Measurements from ENCODE around the gene RHOV.

Gene RHOV

DNA sequence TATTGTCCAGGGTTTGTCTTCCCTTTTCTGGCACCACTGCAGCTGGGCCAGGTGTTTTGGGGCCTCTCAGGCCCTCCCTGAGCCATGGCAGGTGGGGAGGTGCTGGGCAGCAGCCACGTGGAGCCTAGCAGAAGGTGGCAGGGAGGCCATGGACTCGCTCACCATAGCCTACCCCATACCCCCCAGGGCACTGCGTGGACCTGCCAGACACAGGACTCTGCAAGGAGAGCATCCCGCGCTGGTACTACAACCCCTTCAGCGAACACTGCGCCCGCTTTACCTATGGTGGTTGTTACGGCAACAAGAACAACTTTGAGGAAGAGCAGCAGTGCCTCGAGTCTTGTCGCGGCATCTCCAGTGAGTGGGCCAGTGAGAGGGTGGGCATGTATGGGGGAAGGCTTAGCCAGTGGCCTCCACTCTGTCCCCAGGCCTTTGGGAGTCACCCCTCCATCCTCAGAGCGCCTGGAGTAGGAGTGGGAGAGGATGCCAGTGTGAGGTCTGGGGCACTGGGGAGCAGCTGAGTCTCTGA lies 18.3 kb downstream of the RHOV start:
- no peak for DNase-seq
- TF ChIP-seq GATA1 (IDR thresholded peaks at IDR 0.05; ENCODE audit: low read depth, low read length) = no peak
- no peak for TF ChIP-seq POLR2A (IDR thresholded peaks at IDR 0.05; ENCODE audit: low read length)

DNA sequence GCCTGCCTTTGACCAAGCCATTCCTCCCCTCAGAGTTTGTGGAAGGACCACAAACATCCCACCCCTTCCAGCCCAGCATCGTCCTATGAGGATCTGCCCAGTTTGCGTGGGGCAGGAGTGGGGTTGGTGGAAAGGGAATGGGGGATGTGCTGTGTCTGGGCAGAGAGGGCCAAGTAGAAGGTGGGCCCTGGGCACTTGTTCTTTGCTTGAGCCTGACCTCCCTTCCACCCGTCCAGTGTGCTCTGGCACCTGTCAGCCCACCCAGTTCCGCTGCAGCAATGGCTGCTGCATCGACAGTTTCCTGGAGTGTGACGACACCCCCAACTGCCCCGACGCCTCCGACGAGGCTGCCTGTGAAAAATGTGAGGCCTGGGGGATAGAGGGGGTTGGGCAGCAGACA lies 19.9 kb downstream of the RHOV start:
- TF ChIP-seq GATA1 (IDR thresholded peaks at IDR 0.05; ENCODE audit: low read depth, low read length) (no peak), POLR2A (IDR thresholded peaks at IDR 0.05; ENCODE audit: low read length) (no peak)
- DNase-seq = no peak

DNA sequence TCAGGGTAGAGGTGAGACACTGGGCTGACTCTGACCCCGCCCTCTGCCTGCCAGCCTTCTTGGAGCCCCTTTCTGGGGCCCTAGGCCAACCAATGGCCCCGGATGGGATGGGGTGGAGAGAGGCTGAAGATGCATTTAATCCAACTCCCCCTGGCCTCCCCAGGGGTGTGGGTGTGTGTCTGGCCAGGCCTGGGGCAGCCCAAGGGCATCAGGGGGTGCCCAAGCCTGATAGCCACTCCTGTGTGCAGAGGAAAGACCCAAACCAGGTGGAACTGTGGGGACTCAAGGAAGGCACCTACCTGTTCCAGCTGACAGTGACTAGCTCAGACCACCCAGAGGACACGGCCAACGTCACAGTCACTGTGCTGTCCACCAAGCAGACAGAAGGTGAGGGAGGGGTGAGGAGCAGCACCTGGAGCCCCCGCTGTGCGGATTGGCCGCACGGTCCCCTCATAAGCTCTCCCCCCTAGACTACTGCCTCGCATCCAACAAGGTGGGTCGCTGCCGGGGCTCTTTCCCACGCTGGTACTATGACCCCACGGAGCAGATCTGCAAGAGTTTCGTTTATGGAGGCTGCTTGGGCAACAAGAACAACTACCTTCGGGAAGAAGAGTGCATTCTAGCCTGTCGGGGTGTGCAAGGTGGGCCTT lies 20.7 kb downstream of the RHOV start:
- TF ChIP-seq POLR2A (IDR thresholded peaks at IDR 0.05; ENCODE audit: low read length) = no peak
- no peak for TF ChIP-seq GATA1 (IDR thresholded peaks at IDR 0.05; ENCODE audit: low read depth, low read length)
- no peak for DNase-seq

DNA sequence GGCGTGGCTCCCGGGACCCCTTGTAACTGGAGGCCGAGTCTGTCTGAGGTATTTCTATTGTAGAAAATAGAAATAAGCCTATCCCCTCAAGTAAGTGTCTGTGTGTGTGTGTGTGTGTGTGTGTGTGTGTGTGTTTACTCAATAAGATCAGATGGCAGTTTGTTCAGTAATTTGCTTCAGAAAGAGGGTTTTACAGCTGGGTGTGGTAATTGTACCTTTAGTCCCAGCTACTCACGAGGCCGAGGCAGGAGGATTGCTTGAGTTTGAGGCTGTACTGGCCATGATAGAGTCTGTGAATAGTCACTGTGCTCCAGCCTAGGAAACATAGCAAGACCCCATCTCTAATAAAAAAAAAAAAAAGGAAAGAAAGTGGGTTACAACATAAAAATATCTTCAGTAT lies 21.5 kb downstream of the RHOV start:
- no peak for TF ChIP-seq POLR2A (IDR thresholded peaks at IDR 0.05; ENCODE audit: low read length)
- no peak for DNase-seq

DNA sequence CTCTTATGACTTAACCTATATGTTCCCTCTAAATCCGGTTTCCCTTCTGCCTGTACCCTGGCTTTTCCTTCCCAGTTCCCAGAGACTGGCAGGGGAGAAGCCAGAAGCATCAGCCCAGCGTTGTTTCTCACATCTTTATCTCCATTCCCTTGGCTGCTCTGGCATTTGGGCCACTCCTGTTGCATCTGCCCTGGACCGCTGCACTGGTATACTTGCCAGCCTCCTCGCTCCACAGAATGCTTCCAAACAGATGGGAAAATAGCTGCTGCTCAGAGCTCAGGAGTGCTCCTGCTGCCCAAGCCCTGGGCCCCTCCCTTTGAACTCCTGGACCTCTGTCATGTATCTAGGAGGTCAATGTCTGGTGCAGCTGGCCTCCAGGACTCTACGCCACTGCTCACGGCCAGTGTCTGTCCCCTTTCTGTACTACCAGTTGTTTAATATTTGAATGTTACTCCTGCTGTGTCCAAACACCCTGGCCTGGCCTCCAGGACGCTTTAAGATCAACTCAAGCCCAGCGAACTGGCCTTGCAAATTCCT lies 23.4 kb downstream of the RHOV start:
- TF ChIP-seq GATA1 (IDR thresholded peaks at IDR 0.05; ENCODE audit: low read depth, low read length) = no peak
- TF ChIP-seq POLR2A (IDR thresholded peaks at IDR 0.05; ENCODE audit: low read length) = no peak
- DNase-seq = no peak

DNA sequence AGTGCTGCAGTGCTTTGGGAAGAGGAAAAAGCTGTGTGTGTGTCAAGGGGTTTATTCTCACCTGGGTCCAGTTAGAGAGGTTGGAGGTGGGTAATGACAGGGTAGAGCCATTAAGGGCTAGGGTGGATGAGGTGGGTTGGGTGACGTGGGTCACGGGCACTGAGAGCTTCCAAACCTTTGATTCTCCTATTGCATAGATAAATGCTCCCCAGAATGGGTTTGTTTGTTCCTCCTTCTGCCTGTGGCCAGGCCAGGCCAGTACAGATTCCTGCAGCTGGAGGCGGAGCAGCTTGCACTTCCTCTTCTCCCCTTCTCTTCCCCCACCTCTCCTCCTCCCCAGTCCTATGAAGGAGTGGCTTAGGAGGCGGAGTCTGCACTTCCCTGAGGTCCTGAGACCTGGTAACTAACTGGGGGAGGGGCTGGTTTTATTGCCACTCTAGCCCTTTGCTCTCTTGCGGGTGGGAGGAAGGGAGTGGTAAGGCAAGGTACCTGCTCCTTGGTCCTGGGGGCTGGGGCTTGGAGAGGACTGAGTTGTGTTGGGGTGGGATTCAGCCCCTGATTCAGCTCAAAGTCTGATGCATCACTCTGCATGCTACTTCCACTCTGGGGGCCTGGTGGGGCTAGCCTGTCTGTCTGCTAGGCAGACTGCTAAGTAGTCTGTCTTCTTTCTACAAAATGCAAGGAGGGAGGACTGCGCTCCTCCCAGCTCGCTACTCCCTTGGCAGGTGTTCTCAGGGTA lies 26.6 kb downstream of the RHOV start:
- TF ChIP-seq GATA1 (IDR thresholded peaks at IDR 0.05; ENCODE audit: low read depth, low read length) (no peak), POLR2A (IDR thresholded peaks at IDR 0.05; ENCODE audit: low read length) (no peak)
- no peak for DNase-seq

GRCh38 chr15:40846841-40847222 lies 27.2 kb downstream of the RHOV start:
- TF ChIP-seq POLR2A (IDR thresholded peaks at IDR 0.05; ENCODE audit: low read length) = no peak
- TF ChIP-seq GATA1 (IDR thresholded peaks at IDR 0.05; ENCODE audit: low read depth, low read length) = no peak
- DNase-seq = no peak

GRCh38 chr15:40845511-40846284 lies 28.3 kb downstream of the RHOV start:
- no peak for TF ChIP-seq GATA1 (IDR thresholded peaks at IDR 0.05; ENCODE audit: low read depth, low read length)
- TF ChIP-seq POLR2A (IDR thresholded peaks at IDR 0.05; ENCODE audit: low read length) = no peak
- no peak for DNase-seq

DNA sequence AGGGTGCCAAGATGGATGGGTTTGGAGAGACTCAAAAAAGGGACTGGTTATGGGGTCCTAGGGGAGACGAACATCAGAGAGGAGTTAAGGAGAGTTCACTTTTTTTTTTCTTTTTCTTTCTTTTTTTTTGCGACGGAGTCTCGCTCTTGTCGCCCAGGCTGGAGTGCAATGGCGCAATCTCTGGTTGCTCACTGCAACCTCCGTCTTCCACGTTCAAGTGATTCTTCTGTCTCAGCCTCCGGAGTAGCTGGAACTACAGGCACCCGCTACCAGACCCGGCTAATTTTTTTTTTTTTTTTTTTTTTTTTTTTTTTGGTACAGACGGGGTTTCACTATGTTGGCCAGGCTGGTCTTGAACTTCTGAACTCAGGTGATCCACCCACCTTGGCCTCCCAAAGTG lies 29.0 kb downstream of the RHOV start:
- no peak for DNase-seq

DNA sequence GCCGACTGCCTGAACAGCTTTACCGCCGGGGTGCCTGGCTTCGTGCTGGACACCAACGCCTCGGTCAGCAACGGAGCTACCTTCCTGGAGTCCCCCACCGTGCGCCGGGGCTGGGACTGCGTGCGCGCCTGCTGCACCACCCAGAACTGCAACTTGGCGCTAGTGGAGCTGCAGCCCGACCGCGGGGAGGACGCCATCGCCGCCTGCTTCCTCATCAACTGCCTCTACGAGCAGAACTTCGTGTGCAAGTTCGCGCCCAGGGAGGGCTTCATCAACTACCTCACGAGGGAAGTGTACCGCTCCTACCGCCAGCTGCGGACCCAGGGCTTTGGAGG lies 29.4 kb downstream of the RHOV start:
- peak; percentile 42 to 48 for DNase-seq
- no peak for TF ChIP-seq GATA1 (IDR thresholded peaks at IDR 0.05; ENCODE audit: low read depth, low read length)

More for the DNA sequence above, 29.0 kb downstream of the RHOV start:
- TF ChIP-seq GATA1 (IDR thresholded peaks at IDR 0.05; ENCODE audit: low read depth, low read length) (no peak), POLR2A (IDR thresholded peaks at IDR 0.05; ENCODE audit: low read length) (no peak)

- DNase-seq = peak; percentile 40 to 42
These were observed 29.9 kb downstream of the RHOV start, which contains the start of gene SPINT1 for GRCh38 chr15:40843885-40844695. Gene SPINT1, plus strand, starts transcription at chr15:40844048. Its CDS starts 507 bp downstream, at chr15:40844555.

GRCh38 chr15:40843261-40843884 lies 30.7 kb downstream of the RHOV start:
- DNase-seq = no peak
- TF ChIP-seq GATA1 (IDR thresholded peaks at IDR 0.05; ENCODE audit: low read depth, low read length) (no peak), POLR2A (IDR thresholded peaks at IDR 0.05; ENCODE audit: low read length) (no peak)

More at GRCh38 chr15:40843885-40844695, 29.9 kb downstream of the RHOV start, which contains the start of gene SPINT1:
- TF ChIP-seq GATA1 (IDR thresholded peaks at IDR 0.05; ENCODE audit: low read depth, low read length) (no peak), POLR2A (IDR thresholded peaks at IDR 0.05; ENCODE audit: low read length) (no peak)

GRCh38 chr15:40841741-40842140 lies 32.3 kb downstream of the RHOV start:
- TF ChIP-seq GATA1 (IDR thresholded peaks at IDR 0.05; ENCODE audit: low read depth, low read length) (no peak), POLR2A (IDR thresholded peaks at IDR 0.05; ENCODE audit: low read length) (no peak)
- no peak for DNase-seq
